ENCODE measurements around the gene EEFSEC.

- TF ChIP-seq SUZ12 (IDR thresholded peaks at IDR 0.05) (no peak), PKNOX1 (IDR thresholded peaks at IDR 0.05) (no peak), ARNT (IDR thresholded peaks at IDR 0.05) (no peak), ZNF384 (IDR thresholded peaks at IDR 0.05) (no peak), TARDBP (IDR thresholded peaks at IDR 0.05) (no peak), SP1 (IDR thresholded peaks at IDR 0.05) (no peak), HDGF (IDR thresholded peaks at IDR 0.05; ENCODE audit: borderline replicate concordance) (no peak)
These were observed 180.9 kb downstream of the EEFSEC start for GRCh38 chr3:128334086-128334645.

Measured in HEK293T (cell line).